Stimulated activated CD4-positive, alpha-beta T cell treated with anti-CD3 and anti-CD28 coated beads, Interleukin-12 subunit alpha, Interleukin-12 subunit beta, amount 100 ng/mL, for 48 hours (primary cell): Measurements from ENCODE around the gene IGF1.

Source experiments
- DNase-seq, 3 donors: peaks; one replicate each; pipeline ENCODE4 v3.0.0-alpha.2; 2020; ENCODE audit warnings: low read depth in 2 of 3, low spot score in 1 of 3

The IGF1 gene

GRCh38 chr12:102480406-102480805 lies at the start of gene IGF1:
Gene IGF1 (minus strand): TSS chr12:102480563. CDS start chr12:102480381, 182 bp downstream.
- no peak for DNase-seq

- no peak for DNase-seq
Observed at GRCh38 chr12:102528111-102528510, 47.7 kb upstream of the IGF1 start.

GRCh38 chr12:102527171-102527720 lies 46.9 kb upstream of the IGF1 start:
- no peak for DNase-seq

DNA sequence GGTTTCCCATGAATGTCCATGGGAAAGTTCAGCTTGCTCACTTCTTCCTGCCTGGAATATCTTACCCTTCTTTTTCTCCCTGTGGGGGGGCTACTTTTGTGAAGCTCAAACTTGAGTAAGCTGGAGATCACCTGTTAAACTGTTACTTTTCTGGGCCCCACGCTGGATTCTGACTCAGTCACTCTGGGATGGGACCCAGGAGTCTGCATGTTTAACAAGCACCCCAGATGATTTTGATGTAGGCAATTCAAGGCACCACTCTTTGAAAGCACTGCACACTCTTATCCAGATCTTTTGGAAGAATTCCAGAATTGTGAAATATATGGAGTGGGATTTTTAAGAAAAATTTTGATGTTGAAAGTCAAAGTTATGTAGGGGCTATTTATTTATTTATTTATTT lies 46.3 kb upstream of the IGF1 start:
- no peak for DNase-seq

DNA sequence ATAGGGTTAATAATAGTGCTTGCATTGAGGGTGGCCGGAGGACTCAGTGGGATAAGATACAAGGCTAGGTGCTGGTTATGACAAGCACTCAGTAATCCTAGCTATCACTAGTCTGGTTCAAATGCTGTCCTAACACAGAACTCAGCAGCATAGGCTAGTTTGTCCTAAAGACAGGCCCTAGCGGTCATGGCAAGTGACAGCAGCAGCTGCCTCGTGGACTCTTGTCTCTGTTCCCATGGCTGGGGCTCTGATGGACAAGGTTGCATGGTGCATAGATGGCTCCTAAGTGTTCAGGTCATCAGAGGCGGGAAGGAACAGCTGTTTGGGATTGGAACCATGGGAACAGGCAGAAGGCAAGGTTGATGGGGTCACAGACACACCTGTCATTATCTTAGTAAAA lies 42.4 kb upstream of the IGF1 start:
- no peak for DNase-seq

- no peak for DNase-seq
Observed at GRCh38 chr12:102521662-102522277, 41.4 kb upstream of the IGF1 start.

GRCh38 chr12:102518871-102519270 lies 38.5 kb upstream of the IGF1 start:
- no peak for DNase-seq

- no peak for DNase-seq
Observed at GRCh38 chr12:102514696-102515095, 34.3 kb upstream of the IGF1 start.

DNA sequence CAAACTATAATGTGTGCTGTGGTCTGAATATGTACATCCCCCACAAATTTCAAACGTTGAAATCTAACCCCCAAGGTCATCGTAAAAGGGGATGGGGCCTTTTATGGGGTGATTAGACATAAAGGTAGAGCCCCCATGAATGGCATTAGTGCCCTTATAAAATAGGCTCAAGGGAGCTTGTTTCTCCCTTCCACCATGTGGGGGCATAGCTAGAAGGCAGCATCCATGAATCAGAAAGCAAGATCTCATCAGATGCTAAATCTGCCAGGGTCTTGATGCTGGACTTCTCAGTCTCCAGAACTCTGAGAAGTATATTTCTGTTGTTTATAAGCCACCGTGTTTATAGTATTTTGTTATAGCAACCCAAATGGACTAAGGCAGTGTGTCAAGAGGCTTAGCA lies 33.4 kb upstream of the IGF1 start:
- no peak for DNase-seq

DNA sequence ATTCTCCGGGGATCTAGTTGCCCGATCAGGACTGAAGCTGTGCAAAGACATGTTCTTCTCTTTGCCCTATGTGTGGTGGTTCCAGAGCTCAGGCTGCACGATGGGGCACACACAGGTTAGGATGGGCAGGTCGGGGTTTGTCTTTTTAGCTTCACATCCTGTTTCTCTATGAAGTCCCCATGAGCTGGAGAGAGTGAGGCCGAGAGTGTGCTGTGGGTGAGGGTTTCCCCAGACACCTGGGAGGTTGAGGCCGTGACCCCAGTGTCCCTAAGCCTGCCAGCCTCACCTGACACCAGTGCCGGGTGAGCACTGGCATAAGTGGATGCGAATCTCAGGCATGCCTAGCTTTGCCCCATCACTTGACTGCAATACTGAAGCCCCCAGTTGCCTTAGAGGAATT lies 32.9 kb upstream of the IGF1 start:
- DNase-seq, result no peak

GRCh38 chr12:102512523-102512922 lies 32.2 kb upstream of the IGF1 start:
- DNase-seq, result no peak

DNA sequence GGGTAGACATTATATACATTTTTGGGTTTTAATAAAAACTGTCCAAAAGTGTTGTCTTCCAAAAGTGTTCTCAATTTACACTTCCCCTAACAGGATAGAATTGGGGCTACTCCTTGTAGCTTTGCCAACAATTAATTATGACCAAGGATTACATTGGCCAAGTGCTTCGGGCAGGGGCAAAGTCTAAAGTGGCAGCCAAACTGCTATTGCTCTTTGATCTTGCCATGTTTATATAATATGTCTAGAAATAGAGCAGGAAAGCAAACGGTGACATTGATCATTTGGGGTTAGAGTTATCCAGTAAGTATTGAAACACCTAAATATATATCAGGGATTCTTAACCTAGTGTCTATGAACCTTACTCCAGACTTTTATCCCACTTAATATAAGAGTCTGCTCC lies 31.2 kb upstream of the IGF1 start:
- DNase-seq, result no peak

- no peak for DNase-seq
Observed at GRCh38 chr12:102510463-102510862, 30.1 kb upstream of the IGF1 start.

GRCh38 chr12:102510031-102510430 lies 29.7 kb upstream of the IGF1 start:
- DNase-seq, result no peak

- no peak for DNase-seq
Observed at GRCh38 chr12:102509123-102509626, 28.8 kb upstream of the IGF1 start.

DNA sequence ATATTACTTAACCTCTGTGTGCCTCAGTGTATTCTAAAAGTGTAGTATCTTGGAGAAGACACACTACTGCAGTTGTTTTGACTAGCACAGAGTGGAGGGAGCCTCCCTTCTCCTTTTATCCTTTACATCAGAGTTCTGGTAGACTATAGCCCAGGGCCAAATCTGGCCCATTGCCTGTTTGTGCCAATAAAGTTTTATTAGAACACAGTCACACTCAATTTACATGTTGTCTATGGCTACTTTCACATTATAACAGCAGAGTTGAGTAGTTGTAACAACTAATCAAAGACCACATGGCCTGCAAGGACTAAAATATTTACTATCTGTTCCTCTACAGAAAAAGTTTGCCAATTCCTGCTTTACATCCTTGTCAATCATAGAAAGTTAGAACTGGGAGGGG lies 27.7 kb upstream of the IGF1 start:
- DNase-seq, result no peak

- no peak for DNase-seq
Observed at GRCh38 chr12:102507301-102507700, 26.9 kb upstream of the IGF1 start.

- no peak for DNase-seq
Observed at GRCh38 chr12:102504871-102505270, 24.5 kb upstream of the IGF1 start.

DNA sequence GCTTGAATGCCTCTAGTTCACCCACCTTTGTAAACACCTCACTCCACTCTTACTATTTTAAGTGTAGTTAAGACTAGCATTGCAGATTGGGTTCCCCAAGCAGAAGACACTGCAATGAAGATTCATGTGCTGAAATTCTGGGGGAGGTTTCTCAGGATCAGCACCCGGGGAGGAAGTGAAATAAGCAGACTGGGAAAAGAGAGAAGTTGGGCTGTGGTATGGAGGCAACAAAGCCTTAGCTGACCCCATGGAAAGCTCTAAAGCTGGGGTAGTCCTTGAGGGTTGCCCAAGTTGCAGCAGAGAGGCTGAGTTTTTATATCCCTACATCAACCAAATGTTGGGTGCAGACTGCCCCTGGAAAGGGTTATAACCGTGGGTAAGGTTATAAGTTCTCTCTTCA lies 23.9 kb upstream of the IGF1 start:
- DNase-seq, result no peak

DNA sequence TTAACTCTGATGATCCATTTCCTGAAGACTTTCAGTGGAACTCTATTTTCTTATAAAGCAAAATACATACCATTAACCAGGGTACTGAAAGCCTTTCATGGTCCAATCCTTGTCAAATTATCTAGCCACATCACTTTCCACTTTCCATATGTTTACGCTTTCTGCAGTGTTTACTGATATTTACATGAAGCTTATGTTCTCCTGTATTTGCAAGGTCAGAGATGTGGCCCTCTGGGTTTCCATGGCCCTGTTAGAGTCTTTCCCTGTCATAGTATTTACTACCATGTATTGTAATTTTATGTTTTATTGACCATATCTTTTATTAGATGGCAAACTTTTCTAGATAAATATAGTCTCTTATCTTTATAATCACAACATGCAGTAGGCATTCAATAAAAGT lies 23.5 kb upstream of the IGF1 start:
- DNase-seq, result no peak

GRCh38 chr12:102503056-102503681 lies 22.8 kb upstream of the IGF1 start:
- no peak for DNase-seq

- DNase-seq, result no peak
Observed at GRCh38 chr12:102501773-102502172, 21.4 kb upstream of the IGF1 start.

DNA sequence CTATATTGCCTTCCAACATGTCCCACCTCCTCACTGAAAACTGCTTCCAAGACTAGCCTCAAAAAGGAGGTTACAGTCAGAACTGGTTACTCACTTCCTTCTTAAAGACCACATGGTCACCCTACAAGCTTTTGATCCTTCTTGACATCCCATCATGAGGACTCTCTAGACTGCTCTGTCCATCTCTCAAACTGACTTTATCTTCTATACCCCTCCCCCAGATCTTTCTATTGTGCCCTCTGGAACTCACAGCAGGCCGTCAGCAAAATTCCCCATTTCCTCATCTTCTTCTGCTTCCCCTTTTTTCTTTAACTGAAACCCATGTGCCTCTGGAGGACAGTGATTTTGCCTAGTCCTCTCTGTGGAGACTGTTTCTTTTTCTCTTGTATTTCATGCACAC lies 18.1 kb upstream of the IGF1 start:
- no peak for DNase-seq
